Transverse colon (tissue), 4 donors: ENCODE data around the gene ERCC5. TPM values are rescaled to one million over a fixed set of nuclear protein-coding genes. Genes with fewer than 3 reads are reported as not detected.
A peak's percentile ranks its signal among the peaks of the same experiment; 100 is the strongest.

Experiments
- DNase-seq: peaks from one replicate; pipeline ENCODE4 v3.0.0-alpha.2; 2019
- H3K27ac ChIP-seq, 4 donors: fragments of 200-600 bp; sonication (generic); 2 replicates each; pipeline ENCODE4 v1.5.1; 2016 to 2018; ENCODE audit warnings: inconsistent platforms in 4 of 4
- H3K27me3 ChIP-seq: fragments of 200-600 bp; sonication (generic); 2 replicates; pipeline ENCODE4 v1.5.1; 2017; ENCODE audit warnings: inconsistent platforms
- H3K36me3 ChIP-seq, 4 donors: fragments of 200-600 bp; sonication (generic); 2 replicates each; pipeline ENCODE4 v1.5.1; 2017 to 2019; ENCODE audit warnings: inconsistent platforms in 4 of 4
- H3K4me1 ChIP-seq, 4 donors: fragments of 200-600 bp; sonication (generic); 2 replicates each; pipeline ENCODE4 v1.5.1; 2017 to 2020; ENCODE audit warnings: inconsistent platforms in 4 of 4
- H3K4me3 ChIP-seq, 4 donors: fragments of 200-600 bp; sonication (generic); 1 replicate in 1 of 4; 2 replicates in 3 of 4; pipeline versions ENCODE4 v1.5.1 to v1.6.1; 2017 to 2019; ENCODE audit warnings: inconsistent platforms in 4 of 4
- H3K9me3 ChIP-seq, 2 donors: fragments of 200-600 bp; sonication (generic); 2 replicates each; pipeline ENCODE4 v1.5.1; 2017 to 2019; ENCODE audit warnings: inconsistent platforms in 2 of 2
- CTCF ChIP-seq, 5 experiments: fragments of 200-600 bp in 3 of 5; fragments of 450-650 bp in 2 of 5; sonication (generic) in 3 of 5; IDR thresholded peaks; 1 replicate in 2 of 5; 2 replicates in 3 of 5; pipeline ENCODE4 v1.5.1; 2016 to 2017; ENCODE audit warnings: antibody characterized with exemption in 5 of 5, inconsistent platforms in 3 of 5, mild to moderate bottlenecking in 2 of 5, moderate library complexity in 1 of 5
- EP300 ChIP-seq: sonication (generic); formaldehyde crosslinking; IDR thresholded peaks from one replicate; pipeline ENCODE4 v1.6.1; 2017; ENCODE audit warnings: antibody characterized with exemption, low read depth
- POLR2A ChIP-seq: fragments of 450-650 bp; IDR thresholded peaks from one replicate; pipeline ENCODE4 v1.6.1; 2016; ENCODE audit warnings: antibody characterized with exemption, mild to moderate bottlenecking, moderate library complexity
- POLR2AphosphoS5 ChIP-seq, 3 donors: sonication (generic); formaldehyde crosslinking; IDR thresholded peaks; one replicate each; pipeline ENCODE4 v1.6.1; 2016; ENCODE audit warnings: antibody characterized with exemption in 3 of 3
- WGBS, 2 donors: methylation state at CpG; one replicate each; pipeline ENCODE4 v1.1.5; 2018; ENCODE audit warnings: low coverage in 1 of 2; 5-methylcytosine and 5-hydroxymethylcytosine counted together
- in situ Hi-C, 4 donors: fragments of 200-750 bp; cut with MboI; loops; one replicate each; pipeline versions ENCODE4 v1.15.0 to v1.15.1; 2017; ENCODE audit warnings: low sequenced_read_pairs in 3 of 4, low pct_ligation_motif_present in 1 of 4, low pct_unique_long_range_greater_than_20kb in 1 of 4
- intact Hi-C: fragments of 100-400 bp; cut with DNase I; formaldehyde crosslinking; loops from one replicate; pipeline ENCODE4 v1.15.1; 2023; ENCODE audit warnings: low total_unique reads
- total RNA-seq, 4 donors: library from RNA; depleted of rRNA; stranded (reverse); fragments of >200 nt; gene quantifications; one replicate each; pipeline ENCODE4 v1.1.0, GENCODE V29; 2016

The ERCC5 gene
- 100 to 1,000 TPM in 1 of 4 donors, 10 to 100 TPM in 3; 64.4 to 116 (median 84.9) TPM for total RNA-seq

GRCh38 chr13:102845630-102846260, at the start of gene ERCC5:
ERCC5 (plus strand) TSS chr13:102846032; CDS start chr13:102846267, 235 bp downstream.
- H3K4me3 ChIP-seq = peak within 1 kb of the TSS; percentile 69 to 94 (median 82)
- no peaks in the 10 kb centered on the region for H3K27me3 ChIP-seq
- intact Hi-C loops = loop anchor here (5.0 kb wide), 2 partner anchors 43 to 248 kb away; partner anchors contain the start of gene TPP2
- WGBS, 2 donors = 0 to 1% methylated on average over 2 to 49 of the region's 49 CpGs
- TF ChIP-seq CTCF (IDR thresholded peaks at IDR 0.05) (no peak), POLR2AphosphoS5 (IDR thresholded peaks at IDR 0.05) (peak; percentile 91 to 96 (median 94)), EP300 (peak; percentile 71), POLR2A (peak; percentile 92)
- peak within 1 kb of the TSS; percentile 96 to 100 (median 100) for H3K27ac ChIP-seq
- in situ Hi-C loops = loop anchor here in 2 of 4 donors (5.0 to 10.0 kb wide), 2 partner anchors 248 to 261 kb away; partner anchors contain the start of gene TPP2 (in 1 of the 2)
- H3K4me1 ChIP-seq = peaks cover 7 to 31% (median 17%) of the 10 kb centered on the region in 4 donors
- DNase-seq = peak; percentile 96
- H3K36me3 ChIP-seq = no peaks in the 10 kb centered on the region
- H3K9me3 ChIP-seq = no peaks in the 10 kb centered on the region

- H3K4me3 ChIP-seq = peak within 1 kb of the TSS; percentile 60 to 79 (median 64)
- peaks cover 0 to 28% (median 2%) of the 10 kb centered on the region in 4 donors for H3K4me1 ChIP-seq
- intact Hi-C loops = loop anchor here (2.0 kb wide), 1 partner anchor 24 kb away; no protein-coding TSS in a partner anchor
- no peaks in the 10 kb centered on the region for H3K9me3 ChIP-seq
- 1% methylated on average over 60 of the region's 72 CpGs; no CpG with 5 or more reads in 1 of the 2 donors for WGBS, 2 donors
- no peaks in the 10 kb centered on the region for H3K27me3 ChIP-seq
- peak within 1 kb of the TSS; percentile 83 to 90 (median 84) for H3K27ac ChIP-seq
- in situ Hi-C loops = no loop called here
- TF ChIP-seq EP300 (no peak), CTCF (IDR thresholded peaks at IDR 0.05) (no peak), POLR2A (no peak), POLR2AphosphoS5 (IDR thresholded peaks at IDR 0.05) (peak; percentile 27 to 40 (median 28))
- peak; percentile 91 for DNase-seq
- H3K36me3 ChIP-seq = no peaks in the 10 kb centered on the region
Observed at GRCh38 chr13:102798581-102799425, 47.0 kb upstream of the ERCC5 start, which contains the start of the genes BIVM and POGLUT2. BIVM (plus strand) TSS chr13:102799119; CDS start chr13:102807268, 8,149 bp downstream. POGLUT2 (minus strand) TSS chr13:102798976; CDS start chr13:102798670, 306 bp downstream.

DNA sequence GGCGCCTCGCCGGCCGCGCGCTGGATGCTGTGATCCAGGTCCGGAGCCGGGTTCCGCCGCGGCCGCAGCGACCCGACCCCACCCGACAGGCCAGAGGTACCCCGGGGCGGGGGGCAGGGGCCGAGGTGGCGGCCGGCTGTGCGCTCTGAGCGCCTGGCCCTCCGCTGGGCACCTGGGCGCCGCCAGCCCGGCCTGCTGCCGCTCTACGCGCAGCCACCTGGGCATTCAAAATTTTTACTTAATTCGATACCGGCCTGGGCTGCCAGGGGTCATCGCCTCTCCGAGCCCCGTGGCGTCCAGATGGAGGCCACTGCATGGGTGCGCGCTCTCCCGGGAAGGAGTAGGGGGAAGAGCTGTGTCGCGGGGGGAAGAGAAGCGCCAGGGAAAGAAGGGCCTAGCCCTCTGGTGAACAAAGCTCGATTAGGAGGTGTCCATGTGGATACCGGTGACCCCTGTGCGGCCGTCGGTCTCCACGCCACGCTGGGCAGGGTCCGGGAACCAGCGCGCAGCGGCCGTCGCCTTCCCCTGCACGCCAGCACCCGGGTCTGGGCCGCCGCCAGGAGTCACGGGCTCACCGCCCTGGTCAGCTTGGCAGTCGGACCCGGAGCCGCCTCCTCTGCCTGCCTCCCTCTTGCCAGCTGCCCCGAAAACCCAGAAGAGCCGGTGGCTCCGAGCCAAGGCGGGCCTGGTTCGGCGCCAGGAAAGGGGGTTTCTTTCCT, 46.2 kb upstream of the ERCC5 start:
- in situ Hi-C loops = no loop called here
- Histone ChIP-seq H3K4me1 (peaks cover 0 to 28% (median 2%) of the 10 kb centered on the region in 4 donors), H3K36me3 (no peaks in the 10 kb centered on the region), H3K27me3 (no peaks in the 10 kb centered on the region), H3K9me3 (no peaks in the 10 kb centered on the region), H3K4me3 (peak overlapping the region; percentile 60 to 79 (median 64)), H3K27ac (peak overlapping the region; percentile 83 to 90 (median 84))
- 1% methylated on average over 62 of the region's 69 CpGs; no CpG with 5 or more reads in 1 of the 2 donors for WGBS, 2 donors
- DNase-seq = peak; percentile 26
- no peak for TF ChIP-seq CTCF (IDR thresholded peaks at IDR 0.05)
- no peak for TF ChIP-seq POLR2A
- TF ChIP-seq POLR2AphosphoS5 (IDR thresholded peaks at IDR 0.05) = no peak
- TF ChIP-seq EP300 = no peak
- intact Hi-C loops = loop anchor here (2.0 to 5.0 kb wide), 2 partner anchors 25 to 48 kb away; partner anchors contain the start of gene ERCC5
